ENCODE data around the gene ADIPOR2. TPM values are rescaled to one million over a fixed set of nuclear protein-coding genes. Genes with fewer than 3 reads are reported as not detected.
"Not testable (repeated sequence)": the region's sequence is repeated elsewhere in the genome, so short reads cannot be mapped to it uniquely, and the experiment has no call there.

ADIPOR2 gene
- polyA plus RNA-seq, 1 donor, result 52.7 TPM

GRCh38 chr12:1814266-1814665, 123.4 kb downstream of the ADIPOR2 start:
- peaks cover 21% of the 10 kb centered on the region for H3K4me1 ChIP-seq (ENCODE audit: control insufficient read depth, insufficient read depth, low read length)

GRCh38 chr12:1815108-1815507, 124.2 kb downstream of the ADIPOR2 start:
- H3K36me3 ChIP-seq (ENCODE audit: control insufficient read depth, insufficient read depth, low read length), result no peaks in the 10 kb centered on the region
- H3K4me1 ChIP-seq (ENCODE audit: control insufficient read depth, insufficient read depth, low read length), result peaks cover 21% of the 10 kb centered on the region
- H3K27me3 ChIP-seq (ENCODE audit: control insufficient read depth, insufficient read depth, low read length), result peaks cover 11% of the 10 kb centered on the region
- DNase-seq, result no peak
- H3K9me3 ChIP-seq (ENCODE audit: control insufficient read depth, low read depth, low read length), result peaks cover 3% of the 10 kb centered on the region
- no CpG with 5 or more reads among the region's 3 CpGs for WGBS (ENCODE audit: insufficient coverage, low lambda C conversion rate)
- no peak overlapping the region for H3K4me3 ChIP-seq (ENCODE audit: low read length)
- H3K27ac ChIP-seq (ENCODE audit: low read length), result no peak overlapping the region

More at GRCh38 chr12:1814266-1814665, 123.4 kb downstream of the ADIPOR2 start:
- Histone ChIP-seq H3K36me3 (ENCODE audit: control insufficient read depth, insufficient read depth, low read length) (no peaks in the 10 kb centered on the region), H3K4me3 (ENCODE audit: low read length) (no peak overlapping the region), H3K27me3 (ENCODE audit: control insufficient read depth, insufficient read depth, low read length) (peaks cover 3% of the 10 kb centered on the region), H3K9me3 (ENCODE audit: control insufficient read depth, low read depth, low read length) (peaks cover 3% of the 10 kb centered on the region), H3K27ac (ENCODE audit: low read length) (no peak overlapping the region)
- WGBS (ENCODE audit: insufficient coverage, low lambda C conversion rate), result no CpG with 5 or more reads among the region's 8 CpGs
- DNase-seq, result no peak

GRCh38 chr12:1815814-1816729, 125.2 kb downstream of the ADIPOR2 start:
- peaks cover 21% of the 10 kb centered on the region for H3K27me3 ChIP-seq (ENCODE audit: control insufficient read depth, insufficient read depth, low read length)
- H3K36me3 ChIP-seq (ENCODE audit: control insufficient read depth, insufficient read depth, low read length), result no peaks in the 10 kb centered on the region
- H3K4me1 ChIP-seq (ENCODE audit: control insufficient read depth, insufficient read depth, low read length), result peaks cover 21% of the 10 kb centered on the region
- H3K9me3 ChIP-seq (ENCODE audit: control insufficient read depth, low read depth, low read length), result peaks cover 3% of the 10 kb centered on the region
- H3K4me3 ChIP-seq (ENCODE audit: low read length), result no peak overlapping the region
- no peak overlapping the region for H3K27ac ChIP-seq (ENCODE audit: low read length)
- DNase-seq, result peak in 1 of 2 donors; percentile 47
- WGBS (ENCODE audit: insufficient coverage, low lambda C conversion rate), result 42% methylated on average over 3 of the region's 21 CpGs

DNA sequence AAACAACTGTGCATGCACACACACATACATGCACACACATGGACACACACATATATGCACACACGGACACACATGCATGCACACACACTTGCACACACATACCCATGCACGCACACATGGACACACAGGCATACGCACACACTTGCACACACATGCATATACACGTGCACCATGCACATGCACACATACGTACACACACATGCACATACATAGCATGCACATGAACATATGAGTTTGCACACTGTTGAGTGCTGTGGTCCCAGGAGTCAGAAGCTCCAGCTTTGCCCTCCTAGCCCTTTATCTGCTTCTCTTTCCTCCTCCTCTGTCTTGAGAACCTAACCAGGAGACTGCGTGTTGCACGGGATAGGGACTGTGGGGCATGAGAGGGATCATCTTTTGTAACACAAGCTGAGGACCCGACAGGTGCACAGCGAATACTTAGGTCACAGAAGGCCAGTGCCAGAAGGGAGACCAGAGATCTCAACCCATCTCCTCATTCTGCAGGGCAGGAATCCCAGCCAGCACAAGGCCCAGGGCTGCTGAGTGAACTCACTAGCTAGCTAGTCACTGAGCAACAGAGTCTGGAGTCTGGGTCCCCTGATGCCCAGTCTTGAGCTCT, 126.0 kb downstream of the ADIPOR2 start:
- WGBS (ENCODE audit: insufficient coverage, low lambda C conversion rate), result 100% methylated on average over 1 of the region's 9 CpGs
- no peak overlapping the region for H3K27ac ChIP-seq (ENCODE audit: low read length)
- peaks cover 3% of the 10 kb centered on the region for H3K9me3 ChIP-seq (ENCODE audit: control insufficient read depth, low read depth, low read length)
- peaks cover 29% of the 10 kb centered on the region for H3K27me3 ChIP-seq (ENCODE audit: control insufficient read depth, insufficient read depth, low read length)
- no peak for DNase-seq
- H3K4me3 ChIP-seq (ENCODE audit: low read length), result no peak overlapping the region
- H3K36me3 ChIP-seq (ENCODE audit: control insufficient read depth, insufficient read depth, low read length), result no peaks in the 10 kb centered on the region
- H3K4me1 ChIP-seq (ENCODE audit: control insufficient read depth, insufficient read depth, low read length), result peaks cover 16% of the 10 kb centered on the region

DNA sequence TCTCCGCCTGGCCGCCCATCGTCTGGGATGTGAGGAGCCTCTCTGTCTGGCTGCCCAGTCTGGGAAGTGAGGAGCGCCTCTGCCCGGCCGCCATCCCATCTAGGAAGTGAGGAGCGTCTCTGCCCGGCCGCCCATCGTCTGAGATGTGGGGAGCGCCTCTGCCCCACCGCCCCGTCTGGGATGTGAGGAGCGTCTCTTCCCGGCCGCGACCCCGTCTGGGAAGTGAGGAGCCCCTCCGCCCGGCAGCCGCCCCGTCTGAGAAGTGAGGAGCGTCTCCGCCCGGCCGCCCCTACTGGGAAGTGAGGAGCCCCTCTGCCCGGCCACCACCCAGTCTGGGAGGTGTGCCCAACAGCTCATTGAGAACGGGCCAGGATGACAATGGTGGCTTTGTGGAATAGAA, 127.1 kb downstream of the ADIPOR2 start:
- not testable (repeated sequence) for DNase-seq; H3K9me3 ChIP-seq (ENCODE audit: control insufficient read depth, low read depth, low read length); H3K27ac ChIP-seq (ENCODE audit: low read length); H3K4me1 ChIP-seq (ENCODE audit: control insufficient read depth, insufficient read depth, low read length); H3K36me3 ChIP-seq (ENCODE audit: control insufficient read depth, insufficient read depth, low read length); H3K4me3 ChIP-seq (ENCODE audit: low read length)
- H3K27me3 ChIP-seq (ENCODE audit: control insufficient read depth, insufficient read depth, low read length), result peaks cover 40% of the 10 kb centered on the region
- whole genome bisulfite sequencing (ENCODE audit: insufficient coverage, low lambda C conversion rate), result no CpG with 5 or more reads among the region's 28 CpGs

DNA sequence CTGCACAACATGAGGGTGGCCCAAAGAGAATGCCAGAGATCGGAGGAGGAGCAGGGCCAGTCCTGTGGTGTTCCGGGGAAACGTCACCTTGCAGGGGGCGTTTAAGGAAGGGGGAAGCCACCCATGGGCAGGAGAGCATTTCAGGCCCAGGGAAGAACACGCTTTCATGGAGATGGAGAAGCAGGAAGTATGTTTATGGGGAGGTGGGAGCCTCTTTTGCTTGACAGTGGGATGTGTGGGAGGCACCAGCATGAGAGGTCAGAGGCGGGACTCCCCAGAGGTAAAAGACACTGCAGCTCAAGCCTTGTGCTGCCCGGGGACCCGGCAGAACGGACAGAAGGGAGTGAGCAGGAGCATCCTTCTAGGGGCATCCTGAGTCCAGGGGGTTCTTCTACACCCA, 128.2 kb downstream of the ADIPOR2 start:
- DNase-seq, result no peak
- Histone ChIP-seq H3K27me3 (ENCODE audit: control insufficient read depth, insufficient read depth, low read length) (peaks cover 48% of the 10 kb centered on the region), H3K36me3 (ENCODE audit: control insufficient read depth, insufficient read depth, low read length) (no peaks in the 10 kb centered on the region), H3K27ac (ENCODE audit: low read length) (no peak overlapping the region), H3K4me1 (ENCODE audit: control insufficient read depth, insufficient read depth, low read length) (no peaks in the 10 kb centered on the region), H3K9me3 (ENCODE audit: control insufficient read depth, low read depth, low read length) (peaks cover 3% of the 10 kb centered on the region), H3K4me3 (ENCODE audit: low read length) (no peak overlapping the region)
- WGBS (ENCODE audit: insufficient coverage, low lambda C conversion rate), result 80% methylated on average over 1 of the region's 9 CpGs

- DNase-seq, result no peak
- WGBS (ENCODE audit: insufficient coverage, low lambda C conversion rate), result no CpG with 5 or more reads among the region's 6 CpGs
- Histone ChIP-seq H3K27ac (ENCODE audit: low read length) (no peak overlapping the region), H3K36me3 (ENCODE audit: control insufficient read depth, insufficient read depth, low read length) (no peaks in the 10 kb centered on the region), H3K4me3 (ENCODE audit: low read length) (no peak overlapping the region), H3K4me1 (ENCODE audit: control insufficient read depth, insufficient read depth, low read length) (no peaks in the 10 kb centered on the region), H3K27me3 (ENCODE audit: control insufficient read depth, insufficient read depth, low read length) (peaks cover 50% of the 10 kb centered on the region), H3K9me3 (ENCODE audit: control insufficient read depth, low read depth, low read length) (peaks cover 3% of the 10 kb centered on the region)
These were observed 128.7 kb downstream of the ADIPOR2 start for GRCh38 chr12:1819571-1819970.

DNA sequence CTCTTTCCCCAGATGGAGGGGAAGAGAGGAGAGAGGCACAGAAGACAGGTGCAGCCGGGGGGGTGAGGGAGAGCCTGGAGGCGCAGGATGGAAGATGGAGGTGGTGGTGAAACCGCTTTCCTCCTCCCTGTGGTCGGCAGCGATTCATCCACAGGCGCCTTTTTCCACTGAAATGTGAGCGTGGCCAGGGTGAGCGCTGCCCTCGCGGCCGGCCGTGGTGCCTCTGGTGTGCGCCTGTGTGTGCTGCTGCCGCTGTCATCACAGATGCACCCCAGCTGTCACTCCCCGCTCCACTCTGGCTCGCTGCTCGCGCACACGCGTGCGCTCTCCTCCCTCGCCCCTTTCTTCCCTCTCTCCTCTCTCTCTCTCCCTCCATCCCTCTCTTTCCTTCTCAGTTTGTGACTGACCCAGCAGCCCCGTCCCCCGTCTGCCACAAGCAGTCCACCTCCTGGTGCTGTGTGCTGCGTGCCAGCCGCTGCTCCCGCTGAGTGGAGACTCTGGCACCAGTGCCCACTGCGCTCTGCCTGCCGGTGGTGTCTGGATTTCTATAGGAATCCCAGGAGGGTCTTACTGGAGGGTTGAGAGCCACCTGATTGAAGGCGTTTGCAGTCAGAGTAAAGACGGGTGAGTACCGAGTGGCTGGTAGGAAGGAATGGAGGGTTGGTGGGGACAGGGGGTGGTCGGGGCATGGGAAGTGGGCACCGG, 129.5 kb downstream of the ADIPOR2 start, which contains the start of gene LRTM2:
Gene LRTM2 (plus strand): TSS at position 375 of the 705 bp plus-strand sequence. CDS start 7,584 bp downstream, outside the sequence.
- no peaks in the 10 kb centered on the region for H3K36me3 ChIP-seq (ENCODE audit: control insufficient read depth, insufficient read depth, low read length)
- no peak for DNase-seq
- peaks cover 3% of the 10 kb centered on the region for H3K9me3 ChIP-seq (ENCODE audit: control insufficient read depth, low read depth, low read length)
- no CpG with 5 or more reads among the region's 34 CpGs for WGBS (ENCODE audit: insufficient coverage, low lambda C conversion rate)
- no peaks in the 10 kb centered on the region for H3K4me1 ChIP-seq (ENCODE audit: control insufficient read depth, insufficient read depth, low read length)
- H3K4me3 ChIP-seq (ENCODE audit: low read length), result no peak within 1 kb of the TSS
- H3K27me3 ChIP-seq (ENCODE audit: control insufficient read depth, insufficient read depth, low read length), result peaks cover 50% of the 10 kb centered on the region
- no peak within 1 kb of the TSS for H3K27ac ChIP-seq (ENCODE audit: low read length)

- no peaks in the 10 kb centered on the region for H3K4me1 ChIP-seq (ENCODE audit: control insufficient read depth, insufficient read depth, low read length)
- no peak overlapping the region for H3K27ac ChIP-seq (ENCODE audit: low read length)
- H3K36me3 ChIP-seq (ENCODE audit: control insufficient read depth, insufficient read depth, low read length), result no peaks in the 10 kb centered on the region
- H3K4me3 ChIP-seq (ENCODE audit: low read length), result no peak overlapping the region
- peaks cover 50% of the 10 kb centered on the region for H3K27me3 ChIP-seq (ENCODE audit: control insufficient read depth, insufficient read depth, low read length)
- no peak for DNase-seq
- peaks cover 3% of the 10 kb centered on the region for H3K9me3 ChIP-seq (ENCODE audit: control insufficient read depth, low read depth, low read length)
- no CpG with 5 or more reads among the region's 11 CpGs for WGBS (ENCODE audit: insufficient coverage, low lambda C conversion rate)
These were observed 130.0 kb downstream of the ADIPOR2 start for GRCh38 chr12:1820896-1821291.

GRCh38 chr12:1821805-1822204, 130.9 kb downstream of the ADIPOR2 start:
- Histone ChIP-seq H3K4me1 (ENCODE audit: control insufficient read depth, insufficient read depth, low read length) (no peaks in the 10 kb centered on the region), H3K27ac (ENCODE audit: low read length) (no peak overlapping the region), H3K27me3 (ENCODE audit: control insufficient read depth, insufficient read depth, low read length) (peaks cover 50% of the 10 kb centered on the region), H3K36me3 (ENCODE audit: control insufficient read depth, insufficient read depth, low read length) (no peaks in the 10 kb centered on the region), H3K4me3 (ENCODE audit: low read length) (no peak overlapping the region), H3K9me3 (ENCODE audit: control insufficient read depth, low read depth, low read length) (peaks cover 3% of the 10 kb centered on the region)
- no peak for DNase-seq
- no CpG with 5 or more reads among the region's 12 CpGs for WGBS (ENCODE audit: insufficient coverage, low lambda C conversion rate)
